Measurements from ENCODE around the gene ROBO1.
"Not testable (repeated sequence)": the region's sequence is repeated elsewhere in the genome, so short reads cannot be mapped to it uniquely, and the experiment has no call there.

ROBO1 gene

DNA sequence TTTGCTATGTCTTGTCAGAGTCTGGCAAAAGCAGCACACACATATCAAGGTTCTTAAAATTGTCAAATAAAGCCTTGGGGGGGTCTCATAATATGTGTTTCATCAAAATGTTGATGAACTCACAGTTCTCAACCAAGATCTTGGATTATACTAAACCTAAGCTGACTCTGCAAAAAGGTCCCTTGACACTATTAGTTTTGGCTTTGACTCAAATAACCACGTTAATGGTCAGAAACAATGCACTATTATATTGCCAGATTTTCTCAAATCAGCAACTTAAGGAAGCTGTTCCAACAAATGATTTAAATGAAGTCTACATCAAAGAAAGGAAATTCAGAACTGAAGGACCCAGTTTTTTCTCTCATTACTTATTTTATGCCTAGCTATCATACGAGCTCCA is 1063.9 kb downstream of the ROBO1 start:
- no peak for DNase-seq (ENCODE audit: low read depth in 2 of 2)

DNA sequence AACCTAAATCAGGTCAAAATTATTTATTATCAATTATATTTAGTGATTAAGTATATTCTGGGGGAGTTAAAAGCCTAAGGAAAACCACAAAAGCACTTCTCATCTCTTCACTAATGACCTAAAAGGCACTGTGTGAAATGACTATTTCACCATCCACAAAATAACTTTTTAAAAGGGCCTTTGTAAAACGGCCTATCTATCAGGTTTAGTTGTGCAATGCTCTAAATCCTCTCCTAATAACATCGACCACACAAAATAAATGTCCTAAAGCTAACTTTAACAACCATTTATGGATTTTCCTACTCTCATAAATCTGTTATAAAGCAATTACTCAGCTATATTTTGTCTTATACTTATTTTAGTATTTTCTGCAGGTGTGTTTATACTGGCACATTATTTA is 1066.3 kb downstream of the ROBO1 start:
- DNase-seq (ENCODE audit: low read depth in 2 of 2) = no peak

DNA sequence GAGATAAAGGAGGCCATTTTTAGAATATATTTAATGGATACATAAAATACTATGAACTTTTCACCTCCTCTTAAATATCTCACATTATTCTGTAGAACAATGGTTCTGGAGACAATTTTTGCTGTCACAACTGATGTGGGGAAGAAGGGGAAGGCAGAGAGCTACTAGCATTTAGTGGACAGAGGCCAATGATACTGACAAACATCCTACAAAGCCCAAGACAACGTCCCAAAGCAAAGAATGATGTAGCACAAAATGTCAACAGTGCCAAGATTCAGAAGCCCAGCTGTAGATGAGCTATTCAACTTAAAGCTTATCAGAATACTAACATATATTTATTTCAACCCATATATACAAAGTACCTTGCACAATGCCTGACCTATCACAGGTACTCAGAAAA is 1069.4 kb downstream of the ROBO1 start:
- DNase-seq (ENCODE audit: low read depth in 2 of 2) = no peak

DNA sequence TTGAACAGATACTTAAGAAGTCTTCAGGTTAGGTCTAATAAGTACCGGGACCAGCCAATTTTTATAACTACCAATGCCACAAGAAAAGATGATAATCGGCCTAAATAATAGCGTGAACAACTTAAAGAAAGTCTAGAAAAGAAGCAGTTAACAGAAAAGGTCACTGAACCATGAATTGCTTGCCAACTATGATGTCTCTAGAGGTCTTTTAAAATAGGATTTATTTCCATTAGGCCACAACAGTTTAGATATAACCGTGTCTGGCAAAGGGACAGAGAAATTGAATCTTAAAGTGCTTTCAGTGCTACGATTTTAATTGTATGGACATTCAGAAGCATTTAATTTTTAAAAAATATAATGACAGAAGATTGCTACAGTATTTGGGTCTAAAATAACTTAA is 1070.4 kb downstream of the ROBO1 start:
- DNase-seq (ENCODE audit: low read depth in 2 of 2) = no peak

DNA sequence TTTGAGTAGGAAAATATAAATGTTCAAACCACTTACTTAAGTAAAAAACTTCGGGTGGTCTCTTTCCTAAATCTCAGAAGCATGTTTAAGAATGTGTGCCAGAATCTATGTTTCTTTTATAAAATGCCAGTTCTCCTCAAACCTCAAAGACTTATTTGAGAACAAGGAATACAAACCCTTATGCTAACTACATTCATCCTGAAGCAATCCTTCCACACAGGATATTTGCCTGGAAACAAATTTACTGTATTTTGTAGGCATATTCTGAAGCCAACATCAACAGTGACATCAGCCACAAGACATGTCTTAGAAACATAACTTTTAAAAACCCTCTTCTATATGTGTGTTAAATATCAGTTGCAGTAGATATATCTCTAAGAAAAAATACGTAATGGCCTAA is 1077.0 kb downstream of the ROBO1 start:
- no peak for DNase-seq (ENCODE audit: low read depth in 2 of 2)

DNA sequence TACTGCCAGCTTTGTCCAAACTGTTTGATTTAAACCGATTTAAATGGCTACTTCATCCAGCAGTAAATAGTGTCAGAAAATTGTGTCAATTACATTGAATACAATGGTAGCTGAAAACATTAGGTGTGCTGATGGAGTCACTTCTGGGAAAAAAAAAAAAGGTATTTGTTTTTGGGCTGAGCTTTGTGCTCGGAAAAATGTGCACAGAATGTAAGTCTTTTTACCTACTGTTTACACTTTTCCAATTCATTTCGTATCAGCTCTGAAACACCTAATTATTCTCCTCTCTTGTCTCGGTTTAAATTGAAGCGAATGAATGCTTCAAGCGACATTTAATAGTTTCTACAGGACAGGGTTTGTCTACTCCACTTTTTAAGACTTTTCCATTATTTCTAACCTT is 1078.4 kb downstream of the ROBO1 start:
- no peak for DNase-seq (ENCODE audit: low read depth in 2 of 2)

DNA sequence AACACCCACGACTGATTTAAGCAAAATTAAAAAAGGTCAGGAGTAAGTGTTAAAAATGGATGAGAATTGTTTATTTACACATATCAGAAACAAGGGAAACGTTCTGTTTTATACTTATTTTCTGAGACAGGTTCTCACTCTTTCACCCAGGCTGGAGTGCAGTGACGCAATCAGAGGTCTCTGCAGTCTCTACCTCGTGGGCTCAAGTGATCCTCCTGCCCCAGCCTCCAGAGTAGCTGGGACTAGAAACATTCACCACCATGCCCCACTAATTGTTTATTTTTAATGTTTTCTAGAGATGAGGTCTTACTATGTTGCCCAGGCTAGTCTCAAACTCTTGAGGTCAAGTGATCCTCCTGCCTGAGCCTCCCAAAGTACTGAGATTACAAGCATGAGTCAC is 1080.3 kb downstream of the ROBO1 start:
- no peak for DNase-seq (ENCODE audit: low read depth in 2 of 2)

DNA sequence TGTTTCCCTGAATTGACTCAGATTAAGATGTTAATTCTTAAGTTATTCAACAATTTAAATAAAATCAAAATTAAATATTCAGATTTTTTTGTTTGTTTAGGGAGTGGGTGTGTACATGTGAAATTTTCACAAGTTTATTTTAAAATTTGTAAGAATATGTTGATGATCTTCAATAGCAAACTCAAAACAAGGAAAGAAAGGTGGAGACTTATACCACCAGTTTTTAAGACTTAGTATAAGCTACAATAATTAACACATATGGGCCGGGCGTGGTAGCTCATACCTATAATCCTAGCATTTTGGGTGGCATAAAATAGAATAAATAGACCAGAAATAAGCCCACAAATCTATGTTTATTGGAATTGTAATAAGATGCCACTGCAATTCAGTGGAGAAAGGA is 1084.5 kb downstream of the ROBO1 start:
- no peak for DNase-seq (ENCODE audit: low read depth in 2 of 2)

DNA sequence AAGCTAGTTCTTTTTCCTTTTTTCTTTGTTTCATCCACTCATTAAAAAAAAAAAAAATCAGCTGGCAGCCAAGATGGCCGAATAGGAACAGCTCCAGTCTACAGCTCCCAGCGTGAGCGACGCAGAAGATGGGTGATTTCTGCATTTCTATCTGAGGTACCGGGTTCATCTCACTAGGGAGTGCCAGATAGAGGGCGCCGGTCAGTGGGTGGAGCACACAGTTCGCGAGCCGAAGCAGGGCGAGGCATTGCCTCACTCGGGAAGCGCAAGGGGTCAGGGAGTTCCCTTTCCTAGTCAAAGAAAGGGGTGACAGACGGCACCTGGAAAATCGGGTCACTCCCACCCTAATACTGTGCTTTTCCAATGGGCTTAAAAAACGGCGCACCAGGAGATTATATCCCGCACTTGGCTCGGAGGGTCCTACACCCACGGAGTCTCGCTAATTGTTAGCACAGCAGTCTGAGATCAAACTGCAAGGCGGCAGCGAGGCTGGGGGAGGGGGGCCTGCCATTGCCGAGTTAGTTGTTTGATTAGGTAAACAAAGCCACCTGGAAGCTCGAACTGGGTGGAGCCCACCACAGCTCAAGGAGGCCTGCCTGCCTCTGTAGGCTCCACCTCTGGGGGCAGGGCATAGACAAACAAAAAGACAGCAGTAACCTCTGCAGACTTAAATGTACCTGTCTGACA is 1092.5 kb downstream of the ROBO1 start:
- not testable (repeated sequence) for DNase-seq (ENCODE audit: low read depth in 2 of 2)

DNA sequence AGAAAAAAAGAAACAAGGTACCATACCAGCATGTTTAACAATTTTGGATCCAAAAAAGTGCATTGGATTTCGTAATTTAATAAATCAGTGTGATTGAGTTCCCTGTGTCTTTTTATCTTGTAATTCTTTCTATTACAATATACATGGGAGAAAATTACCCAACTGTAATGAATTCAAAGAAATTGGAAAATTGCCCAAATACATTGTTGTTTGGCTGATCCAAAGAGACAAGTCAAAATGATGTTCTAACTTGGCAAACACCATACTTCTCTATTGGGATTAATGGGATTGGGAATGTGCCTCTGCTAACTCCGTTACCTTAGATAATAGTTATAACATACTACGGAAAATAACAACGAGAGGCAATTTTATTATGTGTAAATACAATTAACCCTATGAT is 1097.1 kb downstream of the ROBO1 start:
- DNase-seq (ENCODE audit: low read depth in 2 of 2) = no peak

DNA sequence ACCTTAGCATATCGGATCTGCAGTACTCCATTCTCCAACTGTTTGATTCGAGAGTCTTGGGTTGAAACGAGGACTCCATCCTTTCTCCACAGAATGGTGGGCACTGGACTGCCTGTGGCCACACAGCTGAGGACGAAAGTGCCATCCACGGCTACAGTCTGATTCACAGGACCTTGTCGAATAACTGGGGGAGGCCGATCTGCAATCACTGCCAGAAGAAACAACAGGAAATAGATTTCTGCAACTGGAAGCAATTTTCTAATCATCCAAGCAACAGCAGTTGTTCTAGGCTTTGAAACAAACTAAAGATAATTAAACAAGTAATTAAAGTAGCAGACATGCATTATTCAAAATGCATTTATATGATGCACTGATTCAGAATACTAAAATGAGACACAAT is 1097.7 kb downstream of the ROBO1 start:
- no peak for DNase-seq (ENCODE audit: low read depth in 2 of 2)

DNA sequence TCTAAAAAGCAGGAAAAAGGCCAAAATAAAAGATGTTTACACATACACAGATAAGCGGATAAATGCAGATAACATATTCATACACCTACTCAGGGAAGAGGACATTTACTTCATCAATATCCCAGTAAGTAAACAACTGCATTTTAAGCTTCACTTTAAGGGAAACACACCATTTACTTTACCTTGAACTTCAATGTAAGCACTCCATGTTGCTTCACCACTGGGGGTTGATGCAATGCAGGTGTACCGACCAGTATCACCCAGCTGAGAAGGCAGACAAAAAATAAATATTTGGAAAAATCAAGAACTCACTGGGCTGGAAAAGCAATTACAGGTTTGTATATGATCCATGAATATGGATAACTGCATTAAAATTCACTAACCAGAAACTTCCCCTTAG is 1099.5 kb downstream of the ROBO1 start:
- no peak for DNase-seq (ENCODE audit: low read depth in 2 of 2)

DNA sequence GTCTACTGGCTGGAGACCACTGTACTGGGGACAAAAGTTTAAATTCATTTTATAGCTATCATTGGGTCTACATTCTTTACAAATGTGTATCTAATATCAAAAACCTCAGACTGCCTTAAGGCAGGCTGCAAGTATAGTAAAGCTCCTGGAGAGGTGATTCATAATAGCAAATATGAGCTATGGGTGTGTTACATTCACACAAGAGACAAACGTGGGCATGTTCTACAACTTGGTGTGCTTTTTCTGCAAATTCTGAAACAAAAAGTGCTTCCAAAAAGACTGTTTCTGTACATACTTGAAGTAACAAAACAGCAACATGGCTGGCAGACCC is 1101.4 kb downstream of the ROBO1 start:
- no peak for DNase-seq (ENCODE audit: low read depth in 2 of 2)

DNA sequence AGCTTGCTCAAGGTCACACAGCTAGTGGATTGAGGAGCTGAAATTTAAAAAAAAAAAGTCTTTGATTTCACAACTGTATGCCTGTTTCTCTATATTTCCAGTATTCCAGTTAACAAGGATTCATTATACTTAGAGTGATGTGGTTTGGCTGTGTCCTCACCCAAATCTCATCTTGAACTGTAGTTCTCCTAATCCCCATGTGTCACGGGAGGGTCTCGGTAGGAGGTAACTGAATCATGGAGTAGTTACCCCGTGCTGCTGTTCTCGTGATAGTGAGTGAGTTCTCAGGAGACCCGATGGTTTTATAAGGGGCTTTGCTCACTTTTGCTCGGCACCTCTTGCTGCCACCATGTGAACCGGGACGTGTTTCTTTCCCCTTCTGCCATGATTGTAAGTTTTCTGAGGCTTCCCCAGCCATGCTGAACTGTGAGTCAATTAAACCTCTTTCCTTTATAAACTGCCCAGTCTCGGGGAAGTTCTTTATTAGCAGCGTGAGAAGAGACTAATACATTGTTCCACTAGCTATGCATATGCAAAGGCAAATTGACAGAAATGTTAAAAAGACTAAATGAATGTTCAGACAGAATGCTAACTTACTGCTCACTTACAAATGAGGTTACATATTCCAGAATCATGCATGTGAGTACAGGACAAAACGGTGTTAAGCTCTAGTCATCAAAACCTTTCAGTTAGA is 1101.9 kb downstream of the ROBO1 start:
- no peak for DNase-seq (ENCODE audit: low read depth in 2 of 2)

DNA sequence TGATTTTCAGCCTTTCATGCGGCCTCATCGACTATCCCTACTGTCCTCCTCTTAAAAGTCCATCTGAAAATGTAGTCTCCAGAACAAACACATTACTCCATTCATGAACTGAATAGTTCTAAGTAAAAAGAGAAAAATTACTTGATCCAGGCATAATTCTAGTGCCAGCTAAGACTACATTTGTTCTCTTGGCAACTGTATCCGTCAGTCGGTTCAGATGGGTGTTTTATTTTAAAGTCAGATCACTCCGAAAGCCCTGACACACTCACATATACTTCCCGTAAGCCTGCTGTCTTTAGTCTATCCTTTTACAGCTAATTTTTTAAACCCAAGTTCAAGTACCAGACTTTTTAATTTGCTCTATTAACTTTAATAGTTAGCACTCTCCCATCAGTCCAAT is 1102.7 kb downstream of the ROBO1 start:
- no peak for DNase-seq (ENCODE audit: low read depth in 2 of 2)

DNA sequence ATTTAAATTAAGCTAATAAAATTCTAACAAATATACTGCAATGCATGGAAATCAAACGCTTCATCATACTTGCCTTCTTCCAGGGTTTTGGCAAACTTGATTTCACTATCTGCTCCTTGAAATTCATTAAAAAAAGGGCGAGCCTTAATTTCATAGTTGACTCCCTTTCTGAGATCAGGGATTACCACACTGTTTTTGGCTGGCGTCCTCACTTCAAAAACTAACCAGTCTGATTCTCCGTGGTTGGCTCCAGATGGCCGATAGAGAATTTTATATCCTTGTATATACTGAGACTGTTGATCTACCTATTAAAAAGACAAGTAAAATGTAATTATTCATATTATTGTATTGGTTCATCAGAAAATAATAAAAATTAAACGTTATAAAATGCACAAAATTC is 1106.8 kb downstream of the ROBO1 start:
- no peak for DNase-seq (ENCODE audit: low read depth in 2 of 2)

DNA sequence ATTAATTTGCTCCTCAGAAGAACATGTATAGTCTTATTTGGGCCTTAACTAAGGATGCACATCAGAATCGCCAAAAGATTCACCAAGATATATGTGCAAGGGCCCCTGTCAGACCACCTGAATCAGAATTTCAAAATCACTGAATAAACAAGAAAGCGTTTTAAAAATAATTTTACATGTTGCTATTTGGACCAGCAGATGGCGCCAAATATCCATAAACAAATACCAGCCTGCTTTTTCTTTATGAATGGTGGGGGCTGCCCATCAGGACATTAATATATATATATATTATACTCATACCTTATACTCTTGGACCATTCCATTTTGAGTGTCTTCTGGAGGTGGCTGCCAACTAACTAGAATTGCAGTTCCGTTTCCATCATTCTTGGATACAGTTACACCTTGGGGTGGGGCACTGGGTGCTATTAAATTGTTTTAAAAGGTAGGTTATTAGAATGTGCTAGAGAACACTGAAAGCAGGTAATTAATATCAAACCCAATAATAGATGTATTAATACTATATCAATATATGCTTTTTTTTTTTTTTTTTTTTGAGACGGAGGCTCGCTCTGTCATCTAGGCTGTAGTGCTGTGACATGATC is 1108.3 kb downstream of the ROBO1 start:
- DNase-seq (ENCODE audit: low read depth in 2 of 2) = no peak

DNA sequence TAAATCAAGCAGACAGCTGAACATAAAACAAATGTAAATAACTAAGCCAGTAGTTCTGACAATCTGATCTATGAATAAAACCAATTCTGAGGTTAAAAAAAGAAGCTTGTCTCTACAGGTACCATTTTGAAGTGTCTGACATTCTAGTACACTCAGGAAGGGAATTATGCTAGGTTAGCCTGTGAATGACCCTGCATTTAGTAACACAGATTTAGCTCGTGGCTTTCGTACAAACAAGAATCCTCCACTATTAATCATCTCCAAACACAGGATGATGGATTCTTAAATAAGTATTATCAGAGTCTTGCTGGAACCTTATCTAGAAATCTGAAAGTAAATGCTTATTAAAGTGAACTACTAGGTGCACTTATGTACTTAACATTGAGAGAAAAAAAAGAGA is 1120.1 kb downstream of the ROBO1 start:
- DNase-seq (ENCODE audit: low read depth in 2 of 2) = no peak

DNA sequence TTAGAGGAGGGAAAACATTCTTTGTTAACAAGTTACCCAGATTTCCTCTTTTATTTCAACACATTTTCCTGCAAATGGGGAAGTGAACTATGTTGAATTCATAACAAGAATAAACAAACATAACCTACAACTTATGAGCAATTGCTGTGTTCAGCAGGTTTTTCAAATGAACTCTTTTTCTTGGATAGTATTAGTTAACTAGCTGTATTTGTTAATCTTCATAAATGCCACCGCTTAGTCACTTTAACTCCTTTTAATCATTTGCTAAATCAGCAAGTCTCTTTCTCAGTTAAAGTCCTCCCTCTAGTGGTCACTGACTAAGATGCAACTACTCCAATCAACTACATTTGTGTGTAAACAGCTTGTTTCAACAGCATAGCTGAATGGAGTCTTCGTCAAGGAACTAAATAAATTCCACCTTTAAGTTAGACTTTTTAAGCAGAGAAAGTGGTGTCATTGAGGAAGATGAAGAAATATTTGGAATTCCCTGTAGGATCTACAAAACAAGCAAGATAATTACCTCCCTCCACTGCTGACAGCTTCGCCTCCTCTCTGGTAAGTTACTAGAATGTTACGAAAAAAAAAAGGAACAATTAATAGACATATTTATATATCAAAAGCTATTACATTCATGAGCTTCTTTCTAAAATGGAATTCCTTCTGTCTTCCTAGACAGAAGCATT is 1122.0 kb downstream of the ROBO1 start:
- DNase-seq (ENCODE audit: low read depth in 2 of 2) = no peak

DNA sequence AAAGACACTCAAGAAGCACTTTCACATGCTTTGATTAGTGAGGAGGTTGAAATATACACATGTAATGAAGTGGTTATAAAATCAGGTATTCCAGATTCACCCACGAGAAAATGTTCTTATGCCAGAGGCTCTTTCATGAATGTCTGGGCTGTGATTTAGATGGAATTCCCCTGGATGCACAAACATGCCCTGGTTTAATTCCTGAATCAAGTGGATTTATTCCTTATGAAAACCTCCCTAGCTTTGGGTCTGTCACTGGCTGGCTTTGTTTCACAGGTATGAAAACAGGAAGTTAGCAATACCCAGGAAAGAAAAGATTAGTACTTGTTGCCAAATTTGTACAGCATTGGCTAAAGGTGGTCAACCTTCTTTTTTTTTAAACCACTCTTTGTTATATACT is 1123.0 kb downstream of the ROBO1 start:
- no peak for DNase-seq (ENCODE audit: low read depth in 2 of 2)

DNA sequence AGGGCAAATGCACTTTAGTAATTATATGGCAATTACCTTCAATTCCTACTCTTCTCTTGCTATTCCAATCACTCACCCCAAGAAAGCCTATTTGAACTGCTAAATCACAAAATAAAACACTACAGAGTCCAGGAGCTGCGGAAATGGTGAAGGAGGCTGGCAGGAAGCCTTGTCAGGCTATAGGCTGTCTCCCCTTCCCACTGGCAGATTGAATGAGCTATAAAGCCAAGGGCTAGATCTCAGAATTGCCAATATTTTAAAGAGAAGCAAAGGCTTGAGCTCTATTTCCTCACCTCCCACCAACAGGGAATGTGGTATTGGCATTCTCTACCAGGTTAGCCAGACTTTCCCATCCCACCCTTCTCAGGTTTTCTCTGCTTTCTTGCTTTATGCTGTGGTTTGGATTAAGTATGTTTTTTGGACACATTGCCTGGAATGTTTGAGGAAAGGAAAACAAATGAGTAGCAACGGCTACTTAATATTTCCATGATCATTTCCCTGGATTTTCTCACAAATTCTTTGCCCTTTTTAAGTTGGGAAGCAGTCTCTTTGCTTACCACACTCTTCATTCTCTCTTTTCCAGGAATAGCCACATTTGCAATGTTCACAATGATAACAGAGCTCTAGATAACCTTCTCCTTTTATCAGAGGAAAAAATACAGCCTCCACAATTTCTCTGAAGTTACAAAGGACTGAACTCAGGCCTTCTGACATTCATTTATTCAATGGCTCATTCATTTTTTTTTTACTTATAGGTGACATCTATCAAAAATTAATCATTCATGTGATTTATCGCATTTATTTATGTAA is 1125.4 kb downstream of the ROBO1 start:
- DNase-seq (ENCODE audit: low read depth in 2 of 2) = no peak

DNA sequence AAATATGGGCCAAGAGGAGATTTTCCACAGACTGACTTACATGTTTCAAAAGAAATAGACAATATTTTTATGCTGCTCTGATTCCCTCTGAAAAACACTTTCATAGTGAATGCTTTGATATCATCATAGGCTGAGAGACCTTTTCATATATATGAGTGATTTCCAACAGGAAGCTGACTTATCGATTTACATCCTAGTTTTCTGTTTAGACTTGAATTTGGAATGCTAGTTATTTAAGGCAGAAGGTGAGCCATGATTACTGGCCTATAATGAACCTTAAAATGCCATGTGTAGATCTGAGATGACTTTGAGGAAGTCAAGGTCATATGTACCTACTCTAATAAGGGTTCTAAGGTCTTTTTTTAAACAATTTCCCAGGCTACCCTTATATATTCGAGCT is 1126.1 kb downstream of the ROBO1 start:
- no peak for DNase-seq (ENCODE audit: low read depth in 2 of 2)
